ENCODE data around the gene C13orf46.
"Not testable (repeated sequence)": the region's sequence is repeated elsewhere in the genome, so short reads cannot be mapped to it uniquely, and the experiment has no call there.

Gene C13orf46

DNA sequence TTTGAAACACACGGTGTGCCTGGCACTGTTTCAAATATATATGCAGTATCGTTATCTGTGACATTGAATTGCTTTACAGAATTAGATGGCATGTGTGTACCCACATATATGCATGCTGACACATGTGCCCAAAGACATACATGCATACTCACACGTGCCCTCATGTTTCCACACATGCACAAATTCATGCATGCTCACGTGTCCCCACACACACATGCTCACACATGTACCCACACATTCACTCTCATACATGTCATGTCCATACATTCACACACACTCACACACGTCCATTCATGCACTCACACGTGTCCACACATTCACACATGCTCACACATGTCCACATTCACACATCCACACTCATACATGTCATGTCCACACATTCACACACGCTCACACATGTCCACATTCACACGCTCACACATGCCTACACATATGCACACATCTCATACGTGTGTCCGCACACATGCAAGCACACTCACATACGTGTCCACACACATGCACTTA, 17.9 kb upstream of the C13orf46 start:
- no peak for DNase-seq (ENCODE audit: low read depth)

DNA sequence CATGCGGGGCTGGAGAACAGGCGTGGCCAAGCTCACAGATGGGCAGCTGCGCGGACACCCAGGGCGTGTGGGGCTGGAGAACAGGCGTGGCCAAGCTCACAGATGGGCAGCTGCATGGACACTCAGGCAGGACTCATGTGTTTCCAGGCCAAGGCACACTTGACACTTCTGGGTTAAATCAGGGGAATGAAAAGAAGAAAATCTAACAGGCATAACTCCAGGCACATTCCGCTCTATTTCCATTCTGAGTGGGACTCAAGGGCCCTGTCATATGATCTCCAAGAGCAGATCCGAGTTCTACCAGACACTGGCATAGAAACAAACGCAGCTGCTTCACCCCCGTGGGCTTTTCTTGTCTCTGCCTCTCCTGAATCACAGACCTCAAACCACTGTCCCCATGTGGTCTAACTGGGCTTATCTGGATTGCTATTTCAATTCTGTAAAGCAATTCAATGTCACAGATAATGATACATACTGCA, 17.4 kb upstream of the C13orf46 start:
- DNase-seq (ENCODE audit: low read depth): no peak

DNA sequence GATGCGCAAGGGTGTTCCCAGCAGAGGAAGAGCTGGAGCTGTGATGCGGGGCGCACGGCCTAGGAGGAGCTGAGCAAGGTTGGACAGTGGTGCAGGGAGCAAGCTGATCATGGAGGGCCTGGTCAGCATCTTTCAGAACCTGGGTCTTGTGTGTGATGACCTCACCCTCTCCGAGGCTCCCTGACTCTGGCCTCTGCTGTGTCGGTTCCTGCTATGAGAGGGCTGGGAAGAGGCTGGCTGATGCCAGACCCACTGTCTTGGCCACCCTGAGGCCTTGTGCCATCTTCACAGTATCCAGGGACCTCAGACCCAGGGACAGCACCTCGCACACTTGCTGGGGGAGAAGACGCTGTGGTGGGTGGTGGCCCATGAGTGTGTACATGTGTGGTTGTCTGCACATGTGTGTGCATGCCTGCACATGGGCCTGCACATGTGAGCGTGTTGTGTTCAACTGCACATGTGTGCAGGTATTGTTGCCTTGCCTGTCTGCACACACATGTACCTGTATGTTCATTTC, 16.5 kb upstream of the C13orf46 start:
- no peak for DNase-seq (ENCODE audit: low read depth)

DNA sequence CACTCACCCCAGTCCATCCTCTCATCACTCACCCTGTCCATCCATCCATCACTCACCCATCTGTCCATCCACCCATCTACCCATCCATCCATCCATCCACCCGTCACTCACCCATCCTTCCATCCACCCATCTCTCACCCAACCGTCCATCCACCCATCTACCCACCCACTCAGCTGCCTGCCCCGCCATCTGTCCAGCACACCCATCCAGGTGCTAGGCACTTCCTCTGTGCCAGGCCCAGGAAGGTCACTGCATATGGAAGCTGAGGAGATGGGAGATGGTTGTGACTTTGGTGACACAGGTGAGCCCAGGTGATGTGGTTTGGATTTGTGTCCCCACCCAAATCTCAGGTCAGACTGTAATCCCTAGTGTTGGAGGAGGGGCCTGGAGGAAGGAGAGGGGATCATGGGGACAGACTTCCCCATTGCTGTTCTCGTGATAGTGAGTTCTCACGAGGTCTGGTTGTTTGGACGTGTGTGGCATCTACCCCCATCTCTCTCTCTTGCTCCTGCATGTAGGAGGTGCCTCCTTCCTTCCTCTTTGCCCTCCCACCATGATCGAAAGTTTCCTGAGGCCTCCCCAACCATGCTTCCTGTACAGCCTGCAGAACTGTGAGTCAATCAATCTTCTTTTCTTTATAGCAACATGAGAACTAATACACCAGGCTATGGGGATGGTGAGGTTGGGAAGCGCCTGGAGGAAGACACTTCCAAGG, 15.9 kb upstream of the C13orf46 start:
- DNase-seq (ENCODE audit: low read depth): no peak

DNA sequence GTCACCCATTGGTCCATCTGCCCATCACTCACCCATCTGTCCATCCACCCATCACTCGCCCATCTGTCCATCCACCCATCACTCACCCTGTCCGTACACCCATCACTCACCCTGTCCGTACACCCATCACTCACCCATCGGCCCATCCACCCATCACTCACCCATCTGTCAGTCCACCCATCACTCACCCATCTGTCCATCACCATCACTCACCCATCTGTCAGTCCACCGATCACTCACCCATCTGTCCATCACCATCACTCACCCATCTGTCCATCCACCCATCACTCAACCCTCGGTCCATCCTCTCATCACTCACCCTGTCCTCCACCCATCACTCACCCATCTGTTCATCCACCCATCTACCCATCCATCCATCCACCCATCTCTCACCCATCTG, 15.0 kb upstream of the C13orf46 start:
- not testable (repeated sequence) for DNase-seq (ENCODE audit: low read depth)

DNA sequence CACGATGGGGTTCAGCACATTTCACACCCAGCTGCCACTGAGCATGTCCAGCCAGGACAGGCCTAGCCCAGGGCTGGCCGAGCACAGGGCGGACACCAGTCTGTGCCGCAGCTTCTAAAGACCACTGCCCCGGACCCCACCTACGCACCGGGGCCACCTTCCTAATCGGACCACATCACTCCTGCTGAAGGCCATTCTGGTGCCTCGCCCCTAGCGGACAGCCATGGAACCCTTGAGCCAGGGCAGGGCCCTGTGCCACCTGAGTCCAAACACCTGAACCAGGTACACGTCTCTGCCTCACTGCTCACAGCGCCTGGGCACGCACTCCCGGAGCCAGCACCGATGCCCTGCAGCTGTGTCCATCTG, 8.4 kb upstream of the C13orf46 start:
- DNase-seq (ENCODE audit: low read depth): no peak

DNA sequence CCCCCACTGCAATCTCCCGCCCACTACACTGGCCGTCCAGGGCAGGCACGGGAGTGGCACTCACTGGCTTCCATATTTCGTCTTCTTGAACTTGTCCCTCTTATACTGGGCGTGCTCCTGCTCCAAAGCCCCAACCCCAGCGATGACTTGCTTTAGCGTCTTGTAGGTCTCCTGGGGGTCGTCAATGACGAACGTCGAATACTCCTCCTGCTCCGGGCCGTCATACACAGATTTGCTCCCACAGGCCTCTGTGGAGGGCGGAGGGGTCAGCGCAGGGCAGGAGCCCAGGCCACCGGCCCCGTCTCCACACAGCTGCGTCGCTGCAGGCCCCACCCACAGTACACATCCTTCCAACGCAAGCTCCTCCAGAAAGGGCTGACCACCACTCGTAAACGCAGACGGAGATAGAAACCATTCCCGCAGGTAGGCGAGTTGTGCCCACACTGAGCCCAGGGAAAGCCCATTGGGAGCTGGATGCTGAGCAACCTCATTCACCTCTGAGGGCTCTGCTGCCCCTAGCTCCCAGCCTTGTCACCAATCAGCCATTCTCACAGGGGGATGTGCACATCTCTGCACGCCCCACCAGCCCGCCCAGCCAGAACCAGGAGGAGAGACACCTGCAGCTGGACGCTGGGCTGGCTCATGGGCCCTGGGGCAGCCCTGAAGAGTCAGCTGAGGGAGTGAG, 7.9 kb upstream of the C13orf46 start:
- no peak for DNase-seq (ENCODE audit: low read depth)

DNA sequence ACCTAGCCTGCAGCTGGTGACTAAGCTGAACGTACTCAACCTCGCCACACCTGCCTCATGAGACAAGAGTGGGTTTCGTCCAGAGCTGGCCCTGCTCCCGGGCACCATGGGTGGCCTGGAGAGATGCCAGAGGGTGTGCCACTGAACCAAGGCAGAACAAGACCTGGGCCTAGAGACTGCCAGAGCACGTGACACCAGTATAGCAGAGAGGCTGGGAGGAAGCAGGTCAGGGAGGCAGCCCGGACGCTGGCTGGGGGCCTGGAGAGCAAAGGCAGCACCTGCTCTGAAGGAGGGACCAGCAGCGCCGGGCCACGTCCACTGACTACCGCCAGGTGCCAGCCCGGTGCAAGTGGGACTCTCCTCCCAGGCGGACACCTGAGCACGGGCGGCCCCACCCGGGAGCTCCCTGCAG, 7.3 kb upstream of the C13orf46 start:
- DNase-seq (ENCODE audit: low read depth): no peak

DNA sequence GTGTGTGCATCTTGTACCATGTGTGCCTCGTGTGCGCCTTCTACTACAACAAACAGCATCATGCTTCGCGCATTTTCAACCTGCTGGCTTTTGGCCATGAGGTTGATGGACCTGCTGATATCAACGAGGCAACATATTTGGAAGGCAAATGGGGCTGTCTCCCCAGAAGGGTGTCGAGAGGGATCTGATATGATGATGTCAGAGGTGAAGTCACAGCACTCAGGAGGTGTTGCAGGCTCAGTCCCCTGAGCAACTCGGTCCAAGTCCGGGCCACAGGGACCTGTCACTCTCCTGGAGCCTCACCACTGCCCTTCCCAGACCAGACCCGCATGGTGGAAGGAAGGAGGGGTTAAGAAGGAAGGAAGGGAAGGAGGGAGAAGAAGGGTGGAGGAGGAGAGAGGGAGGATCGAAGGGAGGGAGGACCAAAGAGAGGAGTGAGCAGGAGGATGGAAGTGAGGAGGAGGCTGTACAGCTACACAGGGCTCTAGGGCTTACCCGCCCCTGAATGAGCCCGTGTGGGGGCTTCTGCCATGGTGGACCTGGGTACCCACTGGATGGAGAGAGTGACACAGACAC, 6.7 kb upstream of the C13orf46 start:
- no peak for DNase-seq (ENCODE audit: low read depth)

DNA sequence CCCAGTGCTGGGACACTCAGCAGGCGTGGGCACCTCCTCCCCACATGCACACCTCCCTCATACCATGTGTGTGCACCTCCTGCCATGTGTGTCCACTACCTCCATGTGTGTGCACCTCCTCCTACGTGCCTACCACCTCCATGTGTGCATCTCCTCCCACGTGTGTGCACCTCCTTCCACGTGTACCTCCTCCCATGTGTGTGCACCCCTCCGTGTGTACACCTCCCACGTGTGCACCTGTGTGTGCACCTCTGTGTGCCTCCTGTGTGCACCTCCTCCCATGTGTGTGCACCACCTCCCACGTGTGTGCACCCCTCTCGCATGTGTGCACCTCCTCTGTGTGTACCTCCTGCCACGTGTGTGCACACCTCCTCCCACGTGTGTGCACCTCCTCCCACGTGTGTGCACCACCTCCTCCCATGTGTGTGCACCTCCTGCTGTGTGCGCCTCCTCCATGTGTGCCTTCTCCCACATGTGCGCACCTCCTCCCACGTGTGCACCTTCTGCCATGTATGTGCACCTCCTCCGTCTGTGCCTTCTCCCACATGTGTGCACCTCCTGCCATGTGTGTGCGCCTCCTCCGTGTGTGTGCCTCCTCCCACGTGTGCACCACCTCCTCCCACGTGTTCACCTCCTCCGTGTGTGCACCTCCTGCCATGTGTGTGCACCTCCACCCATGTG, 6.1 kb upstream of the C13orf46 start:
- no peak for DNase-seq (ENCODE audit: low read depth)

DNA sequence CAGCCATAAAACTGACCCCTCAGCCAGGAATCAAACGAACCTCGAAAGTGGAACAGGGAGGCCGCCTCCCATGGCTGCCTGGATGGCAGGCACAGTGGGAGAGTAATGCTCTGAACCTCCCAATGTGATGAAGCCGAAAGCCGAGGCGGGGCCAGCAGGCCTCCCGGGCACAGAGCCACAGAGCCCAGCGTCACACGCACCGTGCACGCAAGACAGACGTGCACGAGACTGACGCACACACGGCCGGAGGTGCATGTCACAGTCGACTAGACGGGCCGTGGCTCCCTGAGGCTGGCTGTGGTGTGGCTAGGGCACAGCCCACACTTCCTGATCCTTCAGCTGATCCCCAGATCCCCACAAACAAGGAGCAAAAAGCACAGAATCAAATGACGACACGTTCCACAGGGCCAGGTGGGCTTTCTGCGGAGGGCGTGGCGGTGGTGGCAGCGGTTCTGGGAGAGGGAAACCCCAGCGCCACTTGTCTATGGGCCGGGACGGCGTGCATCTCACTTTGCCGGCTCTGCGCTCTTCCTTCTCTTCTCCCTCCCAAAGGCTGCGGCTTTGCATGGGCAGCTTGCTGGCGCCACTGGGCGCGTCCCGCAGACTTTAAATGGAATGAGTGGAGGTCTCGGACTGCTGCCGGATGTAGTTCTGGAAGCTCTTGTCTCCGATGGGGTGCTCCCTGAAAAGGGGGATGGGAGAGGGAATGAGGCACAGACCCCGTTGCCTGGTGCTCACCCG, 5.0 kb upstream of the C13orf46 start:
- no peak for DNase-seq (ENCODE audit: low read depth)

DNA sequence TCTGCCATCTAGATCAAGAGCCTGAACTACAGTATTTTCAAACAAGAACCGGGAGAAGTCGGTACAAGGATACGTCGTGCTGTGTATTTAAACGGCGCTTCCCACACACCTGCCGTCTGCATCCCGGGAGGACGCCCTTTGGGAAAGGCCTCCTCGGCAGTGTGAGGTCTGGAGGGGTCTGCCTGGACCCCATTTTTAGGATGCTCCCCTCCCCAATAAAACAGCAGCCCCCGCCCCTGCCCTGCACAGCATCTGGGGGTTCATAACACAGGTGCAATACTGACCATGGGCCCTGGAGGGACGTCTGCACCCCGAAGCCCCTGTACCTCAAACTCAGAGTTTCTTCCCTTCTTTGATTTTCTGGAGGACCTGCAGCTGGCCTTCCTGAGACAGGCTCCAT, 4.1 kb upstream of the C13orf46 start:
- DNase-seq (ENCODE audit: low read depth): no peak

DNA sequence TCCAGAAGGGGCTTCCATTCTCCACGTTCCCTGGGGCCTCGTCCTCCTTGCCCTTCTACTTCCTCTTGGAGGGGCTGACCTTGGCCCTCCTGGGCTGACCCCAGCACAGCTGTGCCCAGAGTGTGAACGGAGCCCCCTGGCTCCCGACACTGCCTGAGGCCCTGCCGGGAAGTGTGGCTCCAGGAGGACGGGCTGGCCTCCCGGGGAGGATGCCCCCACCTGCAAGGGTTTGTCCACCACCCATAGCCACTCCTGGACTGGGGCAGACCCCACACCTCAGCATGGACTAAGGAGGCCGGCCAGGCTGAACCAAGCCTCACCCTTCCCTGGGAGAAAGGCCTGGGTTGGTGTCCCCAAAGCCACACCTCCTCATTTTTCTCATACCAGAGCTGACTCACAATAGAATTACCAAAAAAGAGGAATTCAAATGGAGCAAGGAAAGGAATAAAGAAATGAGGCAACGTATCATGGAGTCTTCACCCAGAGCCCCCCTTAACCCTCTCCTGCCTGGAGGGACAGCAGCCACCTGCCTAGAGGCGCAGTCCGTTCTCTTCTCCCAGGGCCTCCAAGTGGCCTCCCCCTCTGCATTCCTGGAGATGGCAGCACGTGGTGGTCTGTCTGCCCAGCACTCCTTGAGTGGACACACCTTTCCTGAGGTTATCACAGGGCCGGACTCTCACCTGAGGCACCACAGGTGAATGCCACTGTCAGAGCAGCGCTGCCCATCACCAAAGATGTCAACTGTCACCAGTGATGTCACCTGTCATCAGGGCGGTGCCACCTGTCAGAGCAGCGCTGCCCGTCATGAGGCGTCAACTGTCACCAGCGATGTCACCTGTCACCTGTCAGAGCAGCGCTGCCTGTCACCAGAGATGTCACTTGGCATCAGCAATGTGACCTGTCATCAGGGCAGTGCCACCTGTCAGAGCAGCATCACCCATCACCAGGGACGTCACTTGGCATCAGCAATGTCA, 3.1 kb upstream of the C13orf46 start:
- DNase-seq (ENCODE audit: low read depth): no peak

DNA sequence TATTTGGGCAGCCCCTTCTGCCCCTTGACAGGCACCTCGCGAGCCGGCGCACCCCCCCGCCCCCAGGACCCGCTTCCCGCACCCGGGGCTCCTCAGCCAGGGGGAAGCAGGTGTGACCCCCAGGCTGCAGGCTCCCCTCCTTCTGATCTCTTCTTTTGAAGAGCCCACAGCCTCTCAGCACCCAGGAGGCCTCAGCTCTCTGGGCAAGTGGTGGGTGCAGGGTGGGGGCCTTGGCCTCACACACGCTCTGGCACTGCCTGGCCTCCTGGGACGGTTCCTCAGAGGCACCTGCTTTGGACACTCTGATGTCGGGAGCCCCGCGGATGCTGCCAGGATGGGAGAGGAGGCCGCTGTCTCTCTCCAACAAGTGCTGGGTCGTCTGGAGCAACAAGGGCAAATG, 1.5 kb upstream of the C13orf46 start:
- DNase-seq (ENCODE audit: low read depth): no peak

DNA sequence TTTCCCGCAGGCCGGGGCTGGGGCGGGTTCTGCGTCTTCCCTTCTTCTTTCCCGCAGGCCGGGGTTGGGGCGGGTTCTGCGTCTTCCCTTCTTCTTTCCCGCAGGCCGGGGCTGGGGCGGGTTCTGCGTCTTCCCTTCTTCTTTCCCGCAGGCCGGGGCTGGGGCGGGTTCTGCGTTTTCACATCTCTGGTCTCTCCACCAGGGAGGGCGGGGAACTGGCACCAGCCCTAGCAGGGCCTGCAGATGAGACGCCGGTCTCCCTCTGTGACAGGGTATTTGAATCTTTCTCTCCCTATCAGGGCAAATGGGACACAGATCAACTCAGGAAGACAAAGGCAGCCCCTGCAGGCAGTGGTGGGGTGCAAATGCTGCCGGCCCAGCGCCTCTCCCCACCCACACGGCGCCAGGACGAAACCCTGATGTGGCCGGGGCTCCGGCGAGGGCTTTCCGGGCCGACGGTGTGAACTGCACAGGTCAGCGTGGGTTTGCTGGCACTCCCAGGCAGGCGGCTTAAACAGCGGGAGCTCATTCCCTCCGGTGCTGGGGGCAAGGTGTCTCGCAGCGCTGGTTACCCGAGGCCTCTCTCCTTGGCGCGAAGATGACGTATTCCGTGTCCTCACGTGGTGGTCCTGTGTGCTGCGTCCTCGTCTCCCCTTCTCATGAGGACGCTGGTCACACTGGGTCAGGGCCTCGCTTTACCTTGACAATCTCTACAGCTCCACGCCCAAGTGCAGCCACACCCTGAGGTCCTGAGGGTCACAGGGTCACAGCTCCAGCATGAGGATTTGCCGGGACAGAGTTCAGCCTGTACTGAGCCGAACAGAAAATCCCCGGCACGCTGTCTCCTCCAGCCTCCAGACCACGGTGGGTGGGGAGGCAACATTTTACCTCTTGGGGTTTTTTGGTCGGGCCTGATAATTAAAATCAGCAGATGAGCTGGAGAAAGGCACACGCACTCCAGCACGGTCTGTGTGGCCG, 717 bp upstream of the C13orf46 start:
- DNase-seq (ENCODE audit: low read depth): no peak

DNA sequence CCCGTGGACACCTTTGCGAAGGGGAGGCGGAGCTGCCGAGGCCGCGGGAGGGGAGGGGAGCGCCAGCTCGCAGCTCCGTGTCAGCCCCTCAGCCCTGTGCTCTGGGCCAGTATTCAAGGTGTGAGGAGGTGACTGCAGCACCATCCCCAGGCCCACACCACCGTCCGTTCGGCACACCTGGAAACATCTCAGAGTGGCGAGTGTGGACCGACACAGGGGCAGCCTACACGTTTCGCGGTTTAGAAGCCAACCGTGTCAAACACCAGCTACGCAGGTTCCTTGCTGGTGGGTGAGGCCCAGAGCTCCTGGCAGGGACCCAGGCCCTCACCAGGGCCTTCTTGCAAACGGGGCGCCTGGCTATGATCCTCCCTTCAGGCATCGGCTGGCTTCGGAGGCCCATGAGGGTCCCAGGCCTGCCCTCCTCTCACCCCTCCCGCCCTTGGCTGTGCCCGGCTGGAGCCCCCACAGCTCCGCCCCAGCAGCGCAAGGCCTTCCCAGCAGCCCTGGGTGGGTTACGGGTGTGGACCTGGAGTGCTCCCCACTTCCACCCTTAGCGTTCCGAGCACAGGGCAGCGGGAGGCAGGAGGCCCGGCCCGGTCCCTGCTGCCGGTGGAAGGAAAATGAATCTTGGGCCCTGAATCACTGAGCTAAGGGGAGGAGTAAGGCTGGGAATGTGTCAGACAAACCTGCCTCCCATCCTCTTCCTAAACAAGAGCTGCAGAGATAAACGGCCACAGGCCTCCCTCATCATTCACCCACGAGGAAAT, 1.2 kb downstream of the C13orf46 start:
- no peak for DNase-seq (ENCODE audit: low read depth)

DNA sequence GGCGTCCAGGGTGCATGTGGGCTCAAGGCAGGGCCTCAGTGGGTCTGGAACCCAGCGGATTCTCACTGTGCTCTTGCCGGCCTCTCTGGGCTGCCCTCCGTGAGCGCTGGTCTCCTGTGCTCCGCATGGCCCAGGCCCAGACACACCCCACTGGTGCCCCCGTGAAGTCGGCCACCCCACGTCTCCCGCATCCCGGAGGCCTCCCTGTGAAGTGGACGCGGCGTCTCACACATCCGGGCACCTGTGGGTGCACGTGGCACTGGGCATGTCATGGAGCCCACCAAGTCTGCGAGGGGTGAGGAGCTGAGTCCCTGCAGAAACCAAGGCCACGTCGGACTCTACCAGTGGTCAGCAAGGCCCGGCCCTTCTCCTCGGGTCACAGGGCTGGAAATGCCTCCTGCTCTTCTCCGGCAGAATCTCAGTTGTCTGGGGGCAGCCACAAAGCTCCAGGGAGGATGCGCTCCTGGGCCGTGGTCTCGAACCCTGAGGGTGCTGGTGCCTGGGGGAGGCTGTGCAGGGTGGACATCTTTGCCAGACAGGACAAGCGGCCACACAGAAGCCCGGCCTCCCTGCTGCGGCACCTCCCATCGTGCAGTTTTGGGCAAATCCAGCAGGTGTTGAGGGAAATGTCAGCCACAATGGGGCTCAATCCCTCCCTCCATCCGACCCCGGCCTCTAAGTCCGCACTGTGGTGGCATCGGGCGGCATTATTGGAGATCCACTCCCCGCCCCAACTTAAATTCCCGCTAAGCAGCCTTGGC, 2.2 kb downstream of the C13orf46 start:
- no peak for DNase-seq (ENCODE audit: low read depth)
